T-helper 22 cell (primary cell): ENCODE results near the gene LHCGR.

Experiments
- DNase-seq: peaks from one replicate; pipeline ENCODE4 v3.0.0-alpha.2; 2020; ENCODE audit warnings: low read depth

Gene LHCGR

DNA sequence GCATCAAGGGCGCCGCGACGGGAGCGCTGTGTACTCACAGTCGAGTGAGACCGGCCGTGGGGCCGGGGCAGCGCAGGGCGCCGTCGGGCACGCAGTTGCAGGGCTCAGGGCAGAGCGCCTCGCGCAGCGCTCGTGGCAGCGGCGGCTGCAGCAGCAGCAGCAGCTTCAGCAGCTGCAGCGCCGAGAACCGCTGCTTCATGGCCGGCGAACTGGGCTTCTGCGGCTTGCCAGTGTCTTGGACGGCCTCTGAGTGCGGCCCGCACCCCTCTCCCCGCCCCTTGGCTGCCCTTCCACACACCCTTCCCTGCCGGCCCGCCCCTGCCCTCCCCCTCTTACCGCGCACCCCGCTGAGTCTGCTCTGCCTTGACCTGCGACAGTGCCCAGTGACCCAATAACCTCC is at the start of gene LHCGR:
Gene LHCGR (minus strand): TSS at position 252 of the 400 bp plus-strand sequence. CDS start 53 bp downstream, at position 199.
- no peak for DNase-seq

DNA sequence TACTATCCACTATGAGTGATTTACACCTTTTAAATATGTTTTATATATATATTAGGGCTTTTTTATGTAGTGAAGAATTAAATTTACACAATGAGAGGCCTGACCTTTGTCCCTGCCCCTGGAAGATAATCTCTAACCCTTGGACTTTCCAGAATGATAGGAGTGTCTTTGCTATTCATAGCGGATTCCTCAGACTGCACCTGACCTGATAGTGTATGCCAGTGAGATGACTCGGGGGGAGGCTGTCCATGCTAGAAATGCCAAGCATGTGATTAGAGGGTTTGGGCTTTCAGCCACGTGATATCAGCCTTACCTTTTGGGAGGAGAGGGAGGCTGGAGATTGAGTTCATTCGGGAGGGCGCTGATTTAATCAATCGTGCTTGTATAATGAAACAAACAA is 44.1 kb upstream of the LHCGR start:
- DNase-seq = no peak

DNA sequence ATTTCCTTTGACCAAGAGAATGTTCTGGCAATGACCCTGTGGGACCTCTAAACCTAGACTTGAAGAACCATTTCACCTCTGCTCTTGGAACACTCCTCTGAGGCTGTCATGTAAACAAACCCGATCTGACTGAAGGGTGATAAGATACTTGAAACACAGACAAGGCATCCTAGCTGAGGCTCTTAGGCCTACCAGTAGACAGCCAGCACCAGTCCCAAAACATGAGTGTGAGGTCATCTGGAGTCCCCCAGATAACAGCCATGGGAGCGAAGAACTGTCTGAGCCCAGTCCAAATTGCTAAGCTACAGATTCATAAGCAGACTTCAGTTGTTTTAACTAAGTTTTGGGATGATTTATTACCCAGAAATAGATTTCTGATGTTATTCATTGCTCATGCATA is 39.5 kb upstream of the LHCGR start:
- no peak for DNase-seq

- DNase-seq = no peak
Observed at GRCh38 chr2:48793671-48794070, 38.1 kb upstream of the LHCGR start.

DNA sequence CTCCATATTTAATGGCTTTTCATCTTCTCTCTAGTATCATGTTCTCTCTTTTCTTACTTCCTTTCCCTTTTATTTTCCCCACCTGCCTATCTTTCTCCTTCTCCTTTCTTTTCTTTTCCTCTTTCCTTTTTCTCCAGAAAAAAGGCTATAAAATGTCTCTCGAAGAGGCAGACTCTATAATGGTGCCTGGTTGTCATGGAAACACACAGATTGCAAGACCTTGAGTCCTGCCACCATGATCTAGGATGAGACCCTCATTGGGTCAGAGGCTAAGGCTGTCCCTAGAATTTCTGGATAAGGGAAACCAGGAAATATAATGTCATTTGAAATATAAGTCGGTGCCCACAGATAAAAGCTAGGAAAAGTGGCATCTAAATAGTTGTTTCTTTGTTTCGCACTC is 36.5 kb upstream of the LHCGR start:
- no peak for DNase-seq

GRCh38 chr2:48790407-48791170 is 35.1 kb upstream of the LHCGR start:
- DNase-seq = no peak

DNA sequence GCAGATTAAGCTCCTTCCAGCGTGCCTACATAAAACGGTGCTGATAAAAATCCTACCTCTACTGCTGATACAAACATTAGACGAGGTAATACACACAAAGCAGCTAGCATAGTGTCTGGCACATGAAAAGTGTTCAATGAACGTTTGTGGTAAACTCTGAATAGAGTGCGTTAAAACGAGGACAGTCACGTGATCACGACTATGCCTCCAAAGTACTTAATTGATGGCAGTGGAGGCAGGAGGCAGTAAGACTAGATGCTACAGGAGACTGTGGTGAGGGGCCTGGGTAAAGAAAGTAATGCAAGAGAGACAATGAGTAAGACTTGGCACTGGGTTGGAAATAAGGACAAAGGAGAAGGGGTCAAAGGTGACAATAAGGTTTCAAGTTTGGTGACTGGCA is 32.1 kb upstream of the LHCGR start:
- no peak for DNase-seq

DNA sequence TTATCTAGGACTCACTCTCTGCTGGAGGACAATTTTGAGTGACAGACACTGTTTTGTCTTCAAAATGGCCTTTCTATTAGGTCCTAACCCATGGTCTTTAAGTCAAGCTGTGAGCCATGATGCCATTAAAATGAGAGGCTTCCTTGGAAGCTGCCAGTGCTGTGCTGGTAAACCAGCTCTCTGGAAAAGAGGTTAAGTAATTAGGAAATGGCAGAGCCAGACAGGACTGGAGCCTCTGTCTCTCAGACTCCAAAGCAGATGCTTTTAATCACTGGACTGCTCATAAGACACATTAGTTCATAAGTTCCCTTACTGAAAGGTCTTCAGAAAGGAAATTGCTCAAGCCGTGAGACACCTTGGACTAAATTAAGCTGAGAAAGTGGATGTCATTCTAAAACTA is 25.8 kb upstream of the LHCGR start:
- no peak for DNase-seq

DNA sequence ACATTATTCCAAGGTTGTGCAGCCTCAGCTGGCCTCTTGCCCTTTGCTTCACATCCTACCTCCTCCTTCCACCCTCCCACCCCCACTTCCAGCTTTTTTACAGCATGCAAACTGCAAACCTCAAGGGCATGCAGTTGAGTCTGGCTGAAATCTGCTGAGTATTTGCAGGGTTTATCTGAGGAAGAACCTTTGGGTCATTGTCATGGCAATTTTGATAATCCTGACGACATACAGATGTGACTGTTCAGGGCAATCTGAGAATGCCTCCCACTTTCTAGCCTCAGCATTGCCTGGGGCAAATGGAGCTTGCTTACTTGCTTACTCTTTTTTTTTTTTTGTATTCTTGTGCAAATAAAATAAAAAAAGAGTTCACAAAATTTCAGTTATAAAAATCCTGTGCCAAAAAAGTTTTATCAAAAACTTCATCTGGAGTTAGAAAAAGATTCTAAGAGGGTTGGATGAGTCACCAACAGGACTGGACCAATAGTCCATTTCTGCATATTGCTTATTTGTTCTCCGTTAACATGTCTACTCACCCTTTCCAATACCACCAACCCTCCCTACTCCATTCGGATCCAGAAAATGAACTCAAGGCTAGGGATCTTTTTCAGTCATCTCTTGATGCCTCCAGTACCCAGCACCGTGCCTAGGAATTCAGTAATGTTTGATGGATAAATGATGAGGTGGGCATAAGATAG is 23.6 kb upstream of the LHCGR start:
- DNase-seq = no peak

DNA sequence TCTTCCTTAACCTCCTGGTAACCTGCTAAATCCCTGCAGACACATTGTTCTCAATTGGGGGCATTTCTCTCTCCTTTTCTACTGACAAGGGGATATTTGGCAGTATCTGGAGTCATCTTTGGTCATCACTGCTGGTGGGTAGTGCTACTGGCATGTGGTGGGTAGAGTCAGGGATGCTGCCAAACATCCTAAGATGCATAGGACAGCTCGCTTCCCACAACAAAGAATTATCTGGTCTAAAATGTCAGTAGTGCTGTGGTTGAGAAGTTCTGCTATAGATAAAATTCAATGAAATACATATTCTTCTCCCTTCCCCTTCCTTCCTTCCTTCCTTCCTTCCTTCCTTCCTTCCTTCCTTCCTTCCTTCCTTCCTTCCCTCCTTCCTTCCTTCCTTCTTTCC is 18.7 kb upstream of the LHCGR start:
- DNase-seq = no peak

DNA sequence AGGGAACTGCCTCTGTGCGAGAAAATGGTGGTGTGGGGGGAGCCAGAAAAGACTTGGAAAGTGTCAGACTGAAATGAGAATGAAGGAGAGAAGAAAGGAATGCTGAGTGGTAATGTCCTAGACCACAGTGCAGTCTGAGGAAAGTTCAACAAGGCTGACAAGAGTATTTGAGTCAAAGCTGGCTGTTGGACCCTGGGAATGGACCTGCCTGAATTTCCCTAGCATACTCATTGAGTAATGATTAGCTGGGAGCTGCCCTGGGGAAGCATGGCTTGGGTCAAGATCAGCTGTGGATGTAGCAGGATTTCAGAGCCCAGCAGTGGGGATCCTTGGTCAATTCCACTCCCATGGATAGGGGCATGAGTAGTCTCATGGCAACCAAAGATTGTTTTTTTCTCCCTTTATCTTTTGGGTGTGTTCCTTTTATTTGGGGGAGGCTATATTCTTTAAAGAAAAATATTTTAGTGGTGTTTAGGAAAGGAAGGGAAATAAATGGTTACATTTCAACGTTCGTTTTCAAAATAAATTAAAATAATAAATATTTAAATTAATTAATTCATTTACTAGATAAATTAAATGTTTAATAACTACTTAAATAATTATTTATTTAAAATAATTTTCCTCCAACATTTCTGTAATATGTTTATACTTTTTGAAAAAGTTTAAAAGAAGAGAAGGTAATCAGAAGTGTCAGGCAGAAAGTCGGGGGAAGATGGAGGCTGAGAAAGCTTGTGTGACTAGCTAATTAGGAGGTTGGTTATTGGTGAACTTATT is 15.9 kb upstream of the LHCGR start:
- DNase-seq = no peak

- DNase-seq = no peak
Observed at GRCh38 chr2:48770181-48770580, 14.7 kb upstream of the LHCGR start.

DNA sequence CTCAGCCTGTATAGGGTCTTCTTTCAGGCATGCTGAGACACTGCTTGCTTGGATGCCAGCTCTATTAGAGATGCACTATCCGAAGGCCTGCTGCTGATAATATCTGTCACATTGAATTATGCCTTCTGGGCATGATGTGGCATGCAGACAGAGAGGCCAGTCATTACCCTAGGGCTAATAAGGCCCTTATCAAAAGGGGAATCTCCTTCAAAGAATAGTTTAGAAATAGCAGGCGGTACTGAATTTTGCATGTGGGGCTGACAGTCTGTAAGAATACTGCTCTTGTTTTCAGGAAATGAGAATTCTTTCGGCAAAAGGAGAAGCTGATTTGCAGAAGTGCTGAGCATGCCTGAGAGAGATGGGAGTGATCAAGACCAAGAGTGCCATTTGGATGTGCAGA is 13.1 kb upstream of the LHCGR start:
- DNase-seq = no peak

DNA sequence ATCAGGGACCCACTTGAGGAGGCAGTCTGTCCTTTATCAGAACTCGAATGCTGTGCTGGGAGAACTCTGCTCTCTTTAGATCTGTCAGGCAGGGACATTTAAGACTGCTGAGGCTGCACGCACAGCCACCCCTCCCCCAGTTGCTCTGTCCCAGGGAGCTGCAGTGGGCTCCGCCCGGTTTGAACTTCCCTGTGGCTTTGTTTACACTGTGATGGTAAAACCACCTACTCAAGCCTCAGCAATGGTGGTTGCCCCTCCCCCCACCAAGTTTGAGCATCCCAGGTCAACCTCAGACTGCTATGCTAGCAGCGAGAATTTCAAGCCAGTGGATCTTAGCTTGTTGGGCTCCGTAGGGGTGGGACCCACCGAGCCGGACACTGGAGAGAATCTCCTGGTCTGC is 11.8 kb upstream of the LHCGR start:
- DNase-seq = no peak

DNA sequence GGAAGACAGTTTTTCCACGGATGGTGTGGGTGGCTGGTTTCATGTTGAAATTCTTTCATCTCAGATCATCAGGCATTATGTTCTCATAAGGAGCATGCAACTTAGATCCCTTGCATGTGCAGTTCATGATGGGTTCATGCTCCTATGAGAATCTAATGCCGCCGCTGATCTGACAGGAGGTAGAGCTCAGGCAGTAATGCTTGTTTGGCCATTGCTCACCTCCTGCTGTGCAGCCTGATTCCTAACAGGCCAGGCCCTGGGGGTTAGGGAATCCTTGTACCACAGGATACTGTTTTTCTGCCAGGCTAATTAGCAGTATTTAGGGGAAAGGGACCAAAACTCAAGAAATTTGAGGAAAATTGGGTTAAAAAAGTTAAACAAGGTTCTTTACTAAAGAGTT is 5.3 kb upstream of the LHCGR start:
- DNase-seq = no peak

GRCh38 chr2:48759682-48760081 is 4.2 kb upstream of the LHCGR start:
- DNase-seq = no peak

DNA sequence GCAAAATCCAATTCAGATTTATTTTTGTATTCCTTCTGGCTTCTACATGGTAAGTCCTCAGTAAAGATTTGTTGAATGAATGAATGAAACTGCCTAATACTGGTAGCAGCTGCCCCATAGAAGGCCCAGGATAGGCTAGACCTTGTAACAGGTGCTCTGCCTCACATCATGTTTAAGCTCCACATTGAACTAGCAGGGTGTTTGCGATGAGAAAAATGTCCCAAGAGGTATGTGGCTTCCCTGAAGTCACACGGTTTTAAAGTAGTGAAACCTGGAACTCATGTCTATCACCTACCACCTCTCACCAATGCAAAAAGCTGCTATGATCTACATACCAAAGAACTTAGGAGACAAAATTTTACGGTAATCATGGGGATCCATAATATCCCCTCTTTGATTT is 765 bp upstream of the LHCGR start:
- no peak for DNase-seq

- DNase-seq = no peak
Observed at GRCh38 chr2:48754874-48755273, 650 bp downstream of the LHCGR start.

DNA sequence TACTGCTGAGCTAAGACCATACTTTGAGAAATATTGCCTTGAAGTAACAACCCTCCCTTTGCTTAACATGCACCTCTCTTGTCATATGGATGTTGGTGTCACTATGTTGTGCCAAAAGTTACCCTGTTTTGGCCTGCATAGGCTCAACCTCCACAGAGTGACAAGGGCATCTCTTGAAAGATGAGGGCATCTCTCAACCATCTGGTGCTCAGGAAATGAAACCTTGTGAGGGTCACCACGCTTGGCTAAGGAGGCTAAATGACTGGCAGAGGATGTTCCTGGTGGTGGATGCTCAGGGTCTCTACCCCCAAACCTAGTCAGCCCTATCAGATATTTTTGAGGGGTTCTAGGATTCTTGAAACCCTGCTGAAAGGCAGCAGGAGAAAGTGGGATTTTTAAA is 2.3 kb downstream of the LHCGR start:
- no peak for DNase-seq

- no peak for DNase-seq
Observed at GRCh38 chr2:48750128-48750739, 5.3 kb downstream of the LHCGR start.

DNA sequence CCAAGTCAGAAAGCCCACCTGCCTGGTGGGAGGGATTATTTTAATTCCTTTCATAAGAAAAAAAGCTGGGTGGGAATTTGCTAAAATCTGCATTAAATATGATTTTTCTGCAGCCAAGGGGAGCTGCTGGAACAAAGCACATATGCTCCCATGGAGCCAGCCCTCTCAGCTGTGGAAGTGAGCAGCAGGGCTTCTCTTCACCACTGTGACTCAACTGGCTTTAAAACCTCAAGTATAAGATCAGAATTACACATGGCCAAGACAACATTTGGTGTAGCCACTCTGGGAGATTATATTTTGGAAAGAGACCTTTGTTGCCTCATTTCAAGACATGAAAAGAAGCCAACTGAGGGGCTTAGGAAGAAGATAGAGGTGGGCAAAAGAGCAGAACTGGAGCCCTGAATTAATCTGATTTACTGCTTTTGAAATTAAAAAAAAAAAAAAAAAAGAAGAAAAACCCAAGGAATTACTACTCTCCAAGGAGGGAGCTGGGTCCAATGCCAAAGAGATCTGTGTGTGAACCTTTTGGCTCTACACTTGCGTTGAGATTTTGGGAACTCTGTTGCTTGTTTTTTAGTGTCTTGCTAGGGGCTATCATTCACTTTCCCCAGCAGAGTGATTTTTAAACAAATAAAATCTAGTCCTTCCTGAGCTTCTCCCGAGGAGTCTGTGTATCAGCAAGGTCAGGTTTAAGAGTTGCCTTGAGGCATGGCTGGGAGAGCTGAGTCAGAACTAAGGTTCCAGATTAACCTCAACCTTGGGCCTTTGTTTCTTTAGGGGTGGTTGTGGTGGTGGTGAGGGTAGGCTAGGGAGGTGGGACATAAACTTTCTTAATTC is 6.0 kb downstream of the LHCGR start:
- no peak for DNase-seq

GRCh38 chr2:48747319-48747718 is 8.2 kb downstream of the LHCGR start:
- DNase-seq = no peak
